Muscle layer of duodenum (tissue), 2 donors: ENCODE data around the gene NATD1.
A peak's percentile ranks its signal among the peaks of the same experiment; 100 is the strongest.

Experiments
- H3K27ac ChIP-seq: one replicate; pipeline ENCODE4 v1.7.0; 2013; ENCODE audit warnings: mild to moderate bottlenecking, low read length
- H3K27me3 ChIP-seq: one replicate; pipeline ENCODE4 v1.7.0; 2013; ENCODE audit warnings: low read depth, mild to moderate bottlenecking, control low read depth, low read length
- H3K36me3 ChIP-seq, 2 donors: one replicate each; pipeline ENCODE4 v1.7.0; 2013; ENCODE audit warnings: low read length in 2 of 2, control low read depth in 1 of 2, mild to moderate bottlenecking in 1 of 2; ENCODE audit not compliant: insufficient read depth in 2 of 2, control insufficient read depth in 1 of 2
- H3K4me1 ChIP-seq, 2 donors: one replicate each; pipeline ENCODE4 v1.7.0; 2013; ENCODE audit warnings: low read length in 2 of 2, mild to moderate bottlenecking in 2 of 2, control low read depth in 1 of 2, moderate library complexity in 1 of 2; ENCODE audit not compliant: insufficient read depth in 2 of 2, control insufficient read depth in 1 of 2
- H3K4me3 ChIP-seq, 2 donors: one replicate each; pipeline ENCODE4 v1.7.0; 2013; ENCODE audit warnings: low read length in 2 of 2, low read depth in 1 of 2, mild to moderate bottlenecking in 1 of 2
- H3K9me3 ChIP-seq, 2 donors: one replicate each; pipeline ENCODE4 v1.7.0; 2013; ENCODE audit warnings: low read length in 2 of 2, control low read depth in 1 of 2, mild to moderate bottlenecking in 1 of 2; ENCODE audit not compliant: control insufficient read depth in 1 of 2
- donor health status: healthy.

NATD1 gene

GRCh38 chr17:21218101-21218500, 35.1 kb downstream of the NATD1 start:
- peaks cover 0 to 10% of the 10 kb centered on the region in 2 donors for H3K36me3 ChIP-seq

GRCh38 chr17:21217346-21217745, 35.9 kb downstream of the NATD1 start:
- Histone ChIP-seq H3K9me3 (no peaks in the 10 kb centered on the region), H3K27me3 (no peaks in the 10 kb centered on the region), H3K4me1 (peaks cover 7 to 20% of the 10 kb centered on the region in 2 donors), H3K36me3 (peaks cover 0 to 10% of the 10 kb centered on the region in 2 donors), H3K4me3 (no peak overlapping the region), H3K27ac (no peak overlapping the region)

More at GRCh38 chr17:21218101-21218500, 35.1 kb downstream of the NATD1 start:
- Histone ChIP-seq H3K27me3 (no peaks in the 10 kb centered on the region), H3K27ac (no peak overlapping the region), H3K9me3 (no peaks in the 10 kb centered on the region), H3K4me1 (peaks cover 0 to 13% of the 10 kb centered on the region in 2 donors), H3K4me3 (no peak overlapping the region)

- Histone ChIP-seq H3K27me3 (no peaks in the 10 kb centered on the region), H3K4me1 (peaks cover 15 to 33% of the 10 kb centered on the region in 2 donors), H3K27ac (no peak overlapping the region), H3K36me3 (peaks cover 2 to 3% of the 10 kb centered on the region in 2 donors), H3K9me3 (no peaks in the 10 kb centered on the region), H3K4me3 (no peak overlapping the region)
Measured at GRCh38 chr17:21215935-21216334, 37.3 kb downstream of the NATD1 start.

- peak overlapping the region; percentile 89 for H3K27ac ChIP-seq
- peak overlapping the region; percentile 75 to 99 for H3K4me3 ChIP-seq
- H3K9me3 ChIP-seq, result no peaks in the 10 kb centered on the region
- H3K4me1 ChIP-seq, result peaks cover 15 to 43% of the 10 kb centered on the region in 2 donors
- H3K27me3 ChIP-seq, result no peaks in the 10 kb centered on the region
- peaks cover 11 to 13% of the 10 kb centered on the region in 2 donors for H3K36me3 ChIP-seq
Measured at GRCh38 chr17:21214777-21215541, 38.3 kb downstream of the NATD1 start.

GRCh38 chr17:21214015-21214776, 39.0 kb downstream of the NATD1 start, which contains the start of gene TMEM11:
TMEM11 (minus strand) TSS chr17:21214161; CDS start chr17:21214152, 9 bp downstream.
- no peaks in the 10 kb centered on the region for H3K27me3 ChIP-seq
- no peaks in the 10 kb centered on the region for H3K9me3 ChIP-seq
- peaks cover 12 to 19% of the 10 kb centered on the region in 2 donors for H3K36me3 ChIP-seq
- peak within 1 kb of the TSS; percentile 89 for H3K27ac ChIP-seq
- peaks cover 15 to 45% of the 10 kb centered on the region in 2 donors for H3K4me1 ChIP-seq
- H3K4me3 ChIP-seq, result peak within 1 kb of the TSS; percentile 75 to 99

GRCh38 chr17:21213638-21214014, 39.6 kb downstream of the NATD1 start:
- peaks cover 15 to 45% of the 10 kb centered on the region in 2 donors for H3K4me1 ChIP-seq
- peaks cover 17 to 23% of the 10 kb centered on the region in 2 donors for H3K36me3 ChIP-seq
- H3K27me3 ChIP-seq, result no peaks in the 10 kb centered on the region
- peak overlapping the region; percentile 75 to 99 for H3K4me3 ChIP-seq
- no peaks in the 10 kb centered on the region for H3K9me3 ChIP-seq
- peak overlapping the region; percentile 89 for H3K27ac ChIP-seq

GRCh38 chr17:21212826-21213637, 40.2 kb downstream of the NATD1 start:
- H3K9me3 ChIP-seq, result no peaks in the 10 kb centered on the region
- peaks cover 22 to 23% of the 10 kb centered on the region in 2 donors for H3K36me3 ChIP-seq
- H3K27me3 ChIP-seq, result no peaks in the 10 kb centered on the region
- peak overlapping the region; percentile 75 to 99 for H3K4me3 ChIP-seq
- H3K4me1 ChIP-seq, result peaks cover 15 to 45% of the 10 kb centered on the region in 2 donors
- peak overlapping the region; percentile 89 for H3K27ac ChIP-seq

GRCh38 chr17:21211825-21212479, 41.3 kb downstream of the NATD1 start:
- Histone ChIP-seq H3K27ac (no peak overlapping the region), H3K4me3 (peak overlapping the region; percentile 75 to 99), H3K4me1 (peaks cover 15 to 45% of the 10 kb centered on the region in 2 donors), H3K36me3 (peaks cover 22 to 23% of the 10 kb centered on the region in 2 donors), H3K27me3 (no peaks in the 10 kb centered on the region), H3K9me3 (no peaks in the 10 kb centered on the region)

GRCh38 chr17:21210411-21211076, 42.7 kb downstream of the NATD1 start:
- Histone ChIP-seq H3K4me1 (peaks cover 15 to 44% of the 10 kb centered on the region in 2 donors), H3K36me3 (peaks cover 22 to 23% of the 10 kb centered on the region in 2 donors), H3K9me3 (no peaks in the 10 kb centered on the region), H3K27me3 (no peaks in the 10 kb centered on the region), H3K4me3 (no peak overlapping the region), H3K27ac (peak overlapping the region; percentile 16)

- Histone ChIP-seq H3K27ac (no peak overlapping the region), H3K4me1 (peaks cover 15 to 44% of the 10 kb centered on the region in 2 donors), H3K9me3 (no peaks in the 10 kb centered on the region), H3K4me3 (no peak overlapping the region), H3K36me3 (peaks cover 22 to 23% of the 10 kb centered on the region in 2 donors), H3K27me3 (no peaks in the 10 kb centered on the region)
Measured at GRCh38 chr17:21209511-21210175, 43.6 kb downstream of the NATD1 start.
